ENCODE data around the gene GJB3.

- TF ChIP-seq CTCF (IDR thresholded peaks at IDR 0.05) (no peak), POLR2A (IDR thresholded peaks at IDR 0.05) (no peak)
Observed at GRCh38 chr1:34744851-34745250, 36.2 kb upstream of the GJB3 start.

All from heart left ventricle (tissue), 13 donors.